ENCODE measurements around the gene BLMH. TPM values are rescaled to one million over a fixed set of nuclear protein-coding genes. Genes with fewer than 3 reads are reported as not detected.

BLMH gene
- total RNA-seq, 1 experiment from 2014 or later, result 20.7 TPM

DNA sequence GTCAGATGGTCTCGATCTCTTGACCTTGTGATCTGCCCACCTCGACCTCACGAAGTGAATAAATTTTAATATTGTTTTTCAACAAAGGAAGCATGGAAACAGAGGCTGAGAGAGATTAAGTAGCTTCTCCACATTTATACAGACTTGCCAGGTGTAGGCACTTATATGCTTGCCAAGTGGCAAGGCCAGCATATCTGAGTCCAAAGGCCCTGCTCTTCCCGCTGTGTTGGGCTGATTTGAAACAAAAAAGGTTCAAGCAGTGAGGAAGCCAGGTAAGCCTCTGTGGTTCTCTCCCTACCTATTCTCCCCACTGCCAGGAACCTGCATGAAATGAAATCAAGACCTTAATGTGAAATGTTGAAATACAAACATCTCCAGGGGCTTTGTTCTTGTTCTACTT lies 48.7 kb downstream of the BLMH start:
- Histone ChIP-seq H3K27ac (no peak overlapping the region), H4K20me1 (ENCODE audit: insufficient read depth) (no peaks in the 10 kb centered on the region), H3K4me1 (replicated peaks; ENCODE audit: insufficient read depth) (no peaks in the 10 kb centered on the region), H3K79me2 (ENCODE audit: low read depth) (no peaks in the 10 kb centered on the region), H3K27me3 (ENCODE audit: insufficient read depth, low read depth) (no peaks in the 10 kb centered on the region), H3K4me3 (no peak overlapping the region), H2AFZ (no peak overlapping the region), H3F3A (ENCODE audit: insufficient read depth, low read depth) (no peaks in the 10 kb centered on the region; the same call in 1 of the 2 replicates), H3K9me2 (ENCODE audit: insufficient read depth) (no peaks in the 10 kb centered on the region), H3K9me3 (ENCODE audit: insufficient read depth, low read depth) (no peaks in the 10 kb centered on the region), H3K36me3 (ENCODE audit: low read depth) (no peaks in the 10 kb centered on the region), H3K4me2 (no peak overlapping the region)
- intact Hi-C loops (cut with micrococcal nuclease; ENCODE audit: unreplicated experiment), result no loop called here
- no peak for DNase-seq
- POLR2A ChIA-PET (ENCODE audit: unreplicated experiment), result interaction anchor here (0.7 kb wide), 1 partner anchor 190 kb away, joined by 6 read pairs; no protein-coding TSS in a partner anchor
- BruUV-seq (replicated peaks), result no TSS peak
- CTCF ChIA-PET, result no interaction called here
- TF ChIP-seq, protein P1, sequence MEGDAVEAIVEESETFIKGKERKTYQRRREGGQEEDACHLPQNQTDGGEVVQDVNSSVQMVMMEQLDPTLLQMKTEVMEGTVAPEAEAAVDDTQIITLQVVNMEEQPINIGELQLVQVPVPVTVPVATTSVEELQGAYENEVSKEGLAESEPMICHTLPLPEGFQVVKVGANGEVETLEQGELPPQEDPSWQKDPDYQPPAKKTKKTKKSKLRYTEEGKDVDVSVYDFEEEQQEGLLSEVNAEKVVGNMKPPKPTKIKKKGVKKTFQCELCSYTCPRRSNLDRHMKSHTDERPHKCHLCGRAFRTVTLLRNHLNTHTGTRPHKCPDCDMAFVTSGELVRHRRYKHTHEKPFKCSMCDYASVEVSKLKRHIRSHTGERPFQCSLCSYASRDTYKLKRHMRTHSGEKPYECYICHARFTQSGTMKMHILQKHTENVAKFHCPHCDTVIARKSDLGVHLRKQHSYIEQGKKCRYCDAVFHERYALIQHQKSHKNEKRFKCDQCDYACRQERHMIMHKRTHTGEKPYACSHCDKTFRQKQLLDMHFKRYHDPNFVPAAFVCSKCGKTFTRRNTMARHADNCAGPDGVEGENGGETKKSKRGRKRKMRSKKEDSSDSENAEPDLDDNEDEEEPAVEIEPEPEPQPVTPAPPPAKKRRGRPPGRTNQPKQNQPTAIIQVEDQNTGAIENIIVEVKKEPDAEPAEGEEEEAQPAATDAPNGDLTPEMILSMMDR (conservative IDR thresholded peaks at IDR 0.05), result no peak
- TF ChIP-seq EZH2 (IDR thresholded peaks at IDR 0.05; ENCODE audit: low read depth), result no peak

DNA sequence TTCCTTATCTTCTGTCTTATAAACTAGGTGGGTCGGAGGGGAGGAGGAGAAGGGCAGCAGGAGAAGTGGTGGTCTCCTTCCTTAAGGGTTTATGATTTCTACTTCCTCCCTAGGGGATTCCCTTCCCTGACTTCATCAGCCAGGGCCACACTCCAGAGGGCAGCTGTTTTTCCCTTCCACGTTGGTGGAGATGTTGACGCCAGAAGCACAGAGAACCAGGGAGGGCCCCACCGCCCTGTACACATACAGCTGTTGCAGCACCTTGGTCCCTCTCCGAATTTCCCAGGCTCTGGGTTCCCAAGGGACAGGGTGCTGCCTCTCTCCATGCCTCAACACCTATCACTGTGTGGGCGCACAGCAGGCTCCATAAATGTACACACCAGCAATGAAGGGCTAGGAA lies 50.7 kb downstream of the BLMH start:
- Histone ChIP-seq H3K9me2 (ENCODE audit: insufficient read depth) (no peaks in the 10 kb centered on the region), H3K79me2 (ENCODE audit: low read depth) (no peaks in the 10 kb centered on the region), H3K27me3 (ENCODE audit: insufficient read depth, low read depth) (0 out of 2 replicates have a peak, but pooled peaks cover 8% of the 10 kb centered on the region), H3K4me2 (no peak overlapping the region), H3K9me3 (ENCODE audit: insufficient read depth, low read depth) (no peaks in the 10 kb centered on the region), H2AFZ (no peak overlapping the region), H3K36me3 (ENCODE audit: low read depth) (no peaks in the 10 kb centered on the region), H3K27ac (no peak overlapping the region), H3K4me3 (no peak overlapping the region), H4K20me1 (ENCODE audit: insufficient read depth) (no peaks in the 10 kb centered on the region), H3F3A (ENCODE audit: insufficient read depth, low read depth) (no peaks in the 10 kb centered on the region), H3K4me1 (replicated peaks; ENCODE audit: insufficient read depth) (no peaks in the 10 kb centered on the region)
- no TSS peak for BruUV-seq (replicated peaks)
- ChIA-PET CTCF (no interaction called here), POLR2A (ENCODE audit: unreplicated experiment) (no interaction called here)
- TF ChIP-seq, protein P1 (conservative IDR thresholded peaks at IDR 0.05), result no peak
- TF ChIP-seq EZH2 (IDR thresholded peaks at IDR 0.05; ENCODE audit: low read depth), result no peak
- intact Hi-C loops (cut with micrococcal nuclease; ENCODE audit: unreplicated experiment), result no loop called here
- no peak for DNase-seq

DNA sequence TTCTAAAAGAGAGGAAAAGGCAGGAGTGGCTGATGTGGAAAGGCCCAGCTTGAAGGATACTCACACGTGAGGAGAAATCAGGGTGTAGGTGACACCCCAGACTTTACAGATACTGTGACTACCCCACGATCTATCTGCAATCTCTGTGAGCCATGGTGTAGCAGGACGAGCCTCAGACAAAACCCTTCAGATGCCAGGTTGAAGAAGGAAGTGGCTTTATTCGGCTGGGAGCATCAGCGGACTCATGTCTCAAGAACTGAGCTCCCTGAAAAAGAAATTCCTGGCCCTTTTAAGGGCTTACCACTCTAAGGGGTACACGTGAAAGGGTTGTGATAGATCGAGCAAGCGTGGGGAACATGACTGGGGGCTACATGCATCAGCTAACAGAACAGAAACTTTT lies 51.6 kb downstream of the BLMH start:
- BruUV-seq (replicated peaks), result no TSS peak
- DNase-seq, result no peak
- H2AFZ ChIP-seq, result no peak overlapping the region
- H3F3A ChIP-seq (ENCODE audit: insufficient read depth, low read depth), result no peaks in the 10 kb centered on the region
- H3K36me3 ChIP-seq (ENCODE audit: low read depth), result no peaks in the 10 kb centered on the region
- no peaks in the 10 kb centered on the region for H3K9me3 ChIP-seq (ENCODE audit: insufficient read depth, low read depth)
- intact Hi-C loops (cut with micrococcal nuclease; ENCODE audit: unreplicated experiment), result no loop called here
- no peaks in the 10 kb centered on the region for H3K79me2 ChIP-seq (ENCODE audit: low read depth)
- no peak overlapping the region for H3K4me2 ChIP-seq
- no peak overlapping the region for H3K4me3 ChIP-seq
- no peaks in the 10 kb centered on the region for H3K4me1 ChIP-seq (replicated peaks; ENCODE audit: insufficient read depth)
- H3K9me2 ChIP-seq (ENCODE audit: insufficient read depth), result no peaks in the 10 kb centered on the region
- no peak overlapping the region for H3K27ac ChIP-seq
- CTCF ChIA-PET, result interaction anchor here (0.6 kb wide), 1 partner anchor 786 kb away, joined by 4 read pairs; no protein-coding TSS in a partner anchor
- H3K27me3 ChIP-seq (ENCODE audit: insufficient read depth, low read depth), result peaks cover 16% of the 10 kb centered on the region; the same call in 1 of the 2 replicates
- POLR2A ChIA-PET (ENCODE audit: unreplicated experiment), result no interaction called here
- no peaks in the 10 kb centered on the region for H4K20me1 ChIP-seq (ENCODE audit: insufficient read depth)
- TF ChIP-seq, protein P1 (conservative IDR thresholded peaks at IDR 0.05), result no peak

Data from PC-9 (cell line).